Panc1 (cell line): Measurements from ENCODE around the gene GMDS. TPM values are rescaled to one million over a fixed set of nuclear protein-coding genes. Genes with fewer than 3 reads are reported as not detected.

Experiments
- ATAC-seq: fragments of 200-7000 bp; cut with Tn5 transposase; 2 replicates; pipeline ENCODE4 v1.9.1; 2020; ENCODE audit warnings: mild to moderate bottlenecking, moderate library complexity
- BruUV-seq: library from RNA; stranded (reverse); fragments of 400-500 nt; replicated peaks from 2 replicates; lab custom pipeline; 2021; lab: Mats Ljungman, UMichigan
- CTCF ChIA-PET: fragments of 300-600 bp; sonication (Branson Sonifier 250); formaldehyde crosslinking; loops from one replicate; lab custom pipeline; 2022; ENCODE audit warnings: antibody characterized with exemption; lab: Charles Lee
- POLR2A ChIA-PET: fragments of 300-600 bp; sonication (Branson Sonifier 250); formaldehyde crosslinking; loops from one replicate; lab custom pipeline; 2022; ENCODE audit warnings: antibody characterized with exemption; lab: Charles Lee
- DNase-seq: peaks from one replicate; pipeline ENCODE4 v3.0.0-alpha.2; 2010; ENCODE audit warnings: low read depth, low spot score
- H3K27ac ChIP-seq: 2 replicates; pipeline ENCODE4 v1.5.1; 2011; ENCODE audit warnings: mild to moderate bottlenecking, low read length, inconsistent platforms
- H3K27me3 ChIP-seq: fragments of 200-500 bp; sonication (Bioruptor generic); 2 replicates; pipeline ENCODE4 v1.6.0; 2014; ENCODE audit warnings: low read length, inconsistent platforms; ENCODE audit not compliant: control insufficient read depth, insufficient read depth
- H3K36me3 ChIP-seq: fragments of 200-500 bp; sonication (Bioruptor generic); 2 replicates; pipeline ENCODE4 v1.5.1; 2014; ENCODE audit warnings: inconsistent platforms, mild to moderate bottlenecking, low read length, moderate library complexity; ENCODE audit not compliant: control insufficient read depth, insufficient read depth
- H3K4me1 ChIP-seq: 2 replicates; pipeline ENCODE4 v1.5.1; 2011; ENCODE audit warnings: inconsistent platforms, mild to moderate bottlenecking, low read length, moderate library complexity; ENCODE audit not compliant: control insufficient read depth, insufficient read depth
- H3K4me3 ChIP-seq, 2 experiments: 2 replicates each; pipeline ENCODE4 v1.5.1; 2011 to 2012; ENCODE audit warnings: low read depth in 2 of 2, low read length in 2 of 2, mild to moderate bottlenecking in 2 of 2, inconsistent platforms in 1 of 2, moderate library complexity in 1 of 2
- H3K9me3 ChIP-seq: fragments of 200-500 bp; sonication (Bioruptor generic); 2 replicates; pipeline ENCODE4 v1.5.1; 2014; ENCODE audit warnings: low read depth, mild to moderate bottlenecking, inconsistent platforms, low read length, moderate library complexity; ENCODE audit not compliant: control insufficient read depth, insufficient read depth
- POLR2AphosphoS5 ChIP-seq: IDR thresholded peaks from 2 replicates; pipeline ENCODE4 v1.6.1; 2012; ENCODE audit warnings: mild to moderate bottlenecking, low read depth, low read length, moderate library complexity
- REST ChIP-seq, 2 experiments: IDR thresholded peaks; 2 replicates each; pipeline ENCODE4 v1.6.1; 2011 to 2012; ENCODE audit warnings: low read depth in 2 of 2, control low read depth in 1 of 2, low read length in 1 of 2, mild to moderate bottlenecking in 1 of 2, moderate library complexity in 1 of 2; ENCODE audit not compliant: insufficient read depth in 1 of 2
- SIN3A ChIP-seq: IDR thresholded peaks from 2 replicates; pipeline ENCODE4 v1.6.1; 2012; ENCODE audit warnings: low read depth, mild to moderate bottlenecking, low read length, moderate library complexity, borderline replicate concordance; ENCODE audit not compliant: insufficient read depth
- TCF7L2 ChIP-seq: IDR thresholded peaks from 2 replicates; pipeline ENCODE4 v1.6.1; 2011; ENCODE audit warnings: mild to moderate bottlenecking, low read depth, low read length, inconsistent platforms
- in situ Hi-C: cut with HindIII; loops from 2 replicates; pipeline ENCODE4 v1.10.0; 2016; ENCODE audit warnings: low sequenced_read_pairs, low pct_unique_long_range_greater_than_20kb
- intact Hi-C: fragments of 100-400 bp; cut with micrococcal nuclease; formaldehyde crosslinking; loops from one replicate; pipeline ENCODE4 v1.10.0; 2022; ENCODE audit not compliant: unreplicated experiment
- total RNA-seq: library from RNA; stranded (reverse); gene quantifications from one replicate; pipeline ENCODE4 v1.2.1, GENCODE V29; 2021; ENCODE audit not compliant: unreplicated experiment
- TF ChIP-seq, protein P1 (sequence below): fragments of 450-650 bp; IDR thresholded peaks from 2 replicates; pipeline ENCODE4 v1.5.1; 2017; ENCODE audit warnings: mild to moderate bottlenecking

GMDS gene
- total RNA-seq, 1 experiment from 2014 or later, result 9.8 TPM

DNA sequence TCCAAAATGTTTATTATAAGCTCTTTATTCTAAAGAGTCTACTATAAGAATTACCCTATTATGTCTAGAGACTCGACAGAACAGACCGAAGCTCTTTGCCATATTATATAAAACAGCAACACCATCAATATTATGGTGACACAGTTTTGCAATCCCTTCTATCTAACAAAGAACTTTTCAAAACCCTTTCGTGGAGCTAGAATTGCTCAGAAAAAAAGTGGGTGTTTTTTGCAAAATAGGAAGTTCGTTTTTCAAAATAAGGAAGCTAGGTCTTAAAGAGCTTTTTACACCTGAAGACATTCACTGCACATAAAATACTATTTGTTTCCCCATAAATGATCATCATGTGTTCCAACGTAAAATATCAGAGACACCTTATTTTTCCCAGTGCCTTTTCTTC is 395.7 kb downstream of the GMDS start:
- Histone ChIP-seq H3K36me3 (no peaks in the 10 kb centered on the region), H3K4me1 (no peaks in the 10 kb centered on the region), H3K9me3 (peaks cover 4% of the 10 kb centered on the region; the same call in 1 of the 2 replicates), H3K4me3 (no peak overlapping the region), H3K27ac (no peak overlapping the region), H3K27me3 (no peaks in the 10 kb centered on the region)
- no peak for TF ChIP-seq SIN3A
- TF ChIP-seq TCF7L2, result no peak
- TF ChIP-seq REST (IDR thresholded peaks at IDR 0.05; ENCODE audit: insufficient read depth in 1 of 2, low read depth in 2 of 2, low read length in 1 of 2), result no peak
- TF ChIP-seq, protein P1, sequence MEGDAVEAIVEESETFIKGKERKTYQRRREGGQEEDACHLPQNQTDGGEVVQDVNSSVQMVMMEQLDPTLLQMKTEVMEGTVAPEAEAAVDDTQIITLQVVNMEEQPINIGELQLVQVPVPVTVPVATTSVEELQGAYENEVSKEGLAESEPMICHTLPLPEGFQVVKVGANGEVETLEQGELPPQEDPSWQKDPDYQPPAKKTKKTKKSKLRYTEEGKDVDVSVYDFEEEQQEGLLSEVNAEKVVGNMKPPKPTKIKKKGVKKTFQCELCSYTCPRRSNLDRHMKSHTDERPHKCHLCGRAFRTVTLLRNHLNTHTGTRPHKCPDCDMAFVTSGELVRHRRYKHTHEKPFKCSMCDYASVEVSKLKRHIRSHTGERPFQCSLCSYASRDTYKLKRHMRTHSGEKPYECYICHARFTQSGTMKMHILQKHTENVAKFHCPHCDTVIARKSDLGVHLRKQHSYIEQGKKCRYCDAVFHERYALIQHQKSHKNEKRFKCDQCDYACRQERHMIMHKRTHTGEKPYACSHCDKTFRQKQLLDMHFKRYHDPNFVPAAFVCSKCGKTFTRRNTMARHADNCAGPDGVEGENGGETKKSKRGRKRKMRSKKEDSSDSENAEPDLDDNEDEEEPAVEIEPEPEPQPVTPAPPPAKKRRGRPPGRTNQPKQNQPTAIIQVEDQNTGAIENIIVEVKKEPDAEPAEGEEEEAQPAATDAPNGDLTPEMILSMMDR, result no peak
- DNase-seq, result no peak
- no peak for ATAC-seq
- no TSS peak for BruUV-seq
- intact Hi-C loops, result no loop called here
- in situ Hi-C loops, result no loop called here
- CTCF ChIA-PET, result no interaction called here
- POLR2A ChIA-PET, result no interaction called here

DNA sequence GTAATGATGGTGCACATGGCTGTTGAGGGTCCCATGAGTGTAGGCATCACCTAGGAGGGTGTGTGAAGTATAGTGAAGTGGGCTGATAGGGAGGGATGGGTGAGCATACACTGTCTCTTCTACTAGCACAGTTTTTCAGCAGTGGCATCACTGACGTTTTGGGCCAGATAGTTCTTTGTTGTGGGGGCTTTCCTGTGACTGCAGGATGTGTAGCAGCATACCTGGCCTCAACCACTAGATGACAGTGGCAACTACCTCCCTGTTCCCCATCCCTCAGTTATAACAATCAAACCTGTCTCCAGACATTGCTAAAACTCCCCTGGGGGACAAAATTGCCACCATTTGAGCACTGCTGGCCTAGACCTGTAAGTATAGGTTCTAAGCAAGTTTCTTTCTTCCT is 396.7 kb downstream of the GMDS start:
- BruUV-seq, result no TSS peak

More for the DNA sequence above, 396.7 kb downstream of the GMDS start:
- in situ Hi-C loops (no loop called here), intact Hi-C loops (no loop called here)
- ATAC-seq, result no peak
- no peak for DNase-seq
- Histone ChIP-seq H3K4me3 (no peak overlapping the region), H3K9me3 (peaks cover 4% of the 10 kb centered on the region; the same call in 1 of the 2 replicates), H3K27me3 (no peaks in the 10 kb centered on the region), H3K4me1 (no peaks in the 10 kb centered on the region), H3K36me3 (no peaks in the 10 kb centered on the region), H3K27ac (no peak overlapping the region)
- ChIA-PET POLR2A (no interaction called here), CTCF (no interaction called here)
- TF ChIP-seq, protein P1, result no peak
- no peak for TF ChIP-seq TCF7L2
- no peak for TF ChIP-seq POLR2AphosphoS5
- TF ChIP-seq SIN3A, result no peak
- TF ChIP-seq REST (IDR thresholded peaks at IDR 0.05; ENCODE audit: insufficient read depth in 1 of 2, low read depth in 2 of 2, low read length in 1 of 2), result no peak
